ENCODE results near the gene SYT1.

The SYT1 gene

GRCh38 chr12:79373896-79374499 lies 509.4 kb downstream of the SYT1 start:
- Histone ChIP-seq H3K36me3 (peaks cover 0 to 19% (median 7%) of the 10 kb centered on the region in 11 experiments; a peak in 6 of 22 replicates), H3K9ac (no peak overlapping the region), H3K4me3 (no peak overlapping the region), H3K4me2 (no peak overlapping the region), H3K27ac (no peak overlapping the region), H4K20me1 (0 out of 22 replicates have a peak, but pooled peaks cover 0 to 2% (median 0%) of the 10 kb centered on the region in 11 experiments), H3K4me1 (peaks cover 7 to 12% (median 10%) of the 10 kb centered on the region in 10 experiments; a peak in 15 of 20 replicates), H3K9me3 (replicated peaks in 1 of 11) (no peaks in the 10 kb centered on the region), H3K27me3 (no peaks in the 10 kb centered on the region)
- no peak for TF ChIP-seq Cebpa-rat (IDR thresholded peaks at IDR 0.05)

- Histone ChIP-seq H3K9me3 (replicated peaks in 1 of 11) (no peaks in the 10 kb centered on the region), H3K27ac (no peak overlapping the region), H4K20me1 (no peaks in the 10 kb centered on the region), H3K4me1 (peaks cover 7 to 12% (median 10%) of the 10 kb centered on the region in 10 experiments; a peak in 15 of 20 replicates), H3K27me3 (no peaks in the 10 kb centered on the region), H3K9ac (no peak overlapping the region), H3K4me3 (no peak overlapping the region), H3K36me3 (peaks cover 0 to 19% (median 7%) of the 10 kb centered on the region in 11 experiments; a peak in 6 of 22 replicates), H3K4me2 (no peak overlapping the region)
- TF ChIP-seq Cebpa-rat (IDR thresholded peaks at IDR 0.05) = no peak
Measured at GRCh38 chr12:79374545-79374944, 510.0 kb downstream of the SYT1 start.

- H4K20me1 ChIP-seq = no peaks in the 10 kb centered on the region
- no peaks in the 10 kb centered on the region for H3K27me3 ChIP-seq
- H3K9me3 ChIP-seq (replicated peaks in 1 of 11) = no peaks in the 10 kb centered on the region
- H3K36me3 ChIP-seq = peaks cover 0 to 19% (median 7%) of the 10 kb centered on the region in 11 experiments; a peak in 6 of 22 replicates
- peaks cover 7 to 12% (median 10%) of the 10 kb centered on the region in 10 experiments; a peak in 15 of 20 replicates for H3K4me1 ChIP-seq
- H3K4me2 ChIP-seq = no peak overlapping the region
- no peak overlapping the region for H3K9ac ChIP-seq
- no peak overlapping the region for H3K4me3 ChIP-seq
- TF ChIP-seq Cebpa-rat (IDR thresholded peaks at IDR 0.05) = no peak
- H3K27ac ChIP-seq = no peak overlapping the region
Measured at GRCh38 chr12:79375050-79375449, 510.5 kb downstream of the SYT1 start.

- H3K27ac ChIP-seq = no peak overlapping the region
- H3K4me2 ChIP-seq = no peak overlapping the region
- TF ChIP-seq Cebpa-rat (IDR thresholded peaks at IDR 0.05) = no peak
Measured at GRCh38 chr12:79378496-79378895, 513.9 kb downstream of the SYT1 start.

GRCh38 chr12:79380402-79380801 lies 515.8 kb downstream of the SYT1 start:
- Histone ChIP-seq H3K27me3 (no peaks in the 10 kb centered on the region), H3K27ac (no peak overlapping the region)

More at GRCh38 chr12:79378496-79378895, 513.9 kb downstream of the SYT1 start:
- Histone ChIP-seq H3K4me1 (no peaks in the 10 kb centered on the region), H3K36me3 (peaks cover 0 to 25% (median 7%) of the 10 kb centered on the region in 11 experiments; a peak in 7 of 22 replicates), H4K20me1 (no peaks in the 10 kb centered on the region), H3K9me3 (replicated peaks in 1 of 11) (no peaks in the 10 kb centered on the region), H3K9ac (no peak overlapping the region), H3K27me3 (no peaks in the 10 kb centered on the region), H3K4me3 (no peak overlapping the region)

GRCh38 chr12:79381248-79382208 lies 517.0 kb downstream of the SYT1 start:
- Histone ChIP-seq H4K20me1 (no peaks in the 10 kb centered on the region), H3K4me1 (no peaks in the 10 kb centered on the region), H3K9ac (no peak overlapping the region), H3K9me3 (replicated peaks in 1 of 11) (no peaks in the 10 kb centered on the region), H3K36me3 (peaks cover 0 to 7% (median 0%) of the 10 kb centered on the region in 11 experiments; a peak in 2 of 22 replicates), H3K27me3 (no peaks in the 10 kb centered on the region), H3K27ac (no peak overlapping the region), H3K4me3 (no peak overlapping the region), H3K4me2 (no peak overlapping the region)
- no peak for TF ChIP-seq Cebpa-rat (IDR thresholded peaks at IDR 0.05)

More at GRCh38 chr12:79380402-79380801, 515.8 kb downstream of the SYT1 start:
- no peaks in the 10 kb centered on the region for H4K20me1 ChIP-seq
- H3K4me3 ChIP-seq = no peak overlapping the region
- H3K4me2 ChIP-seq = no peak overlapping the region
- H3K4me1 ChIP-seq = no peaks in the 10 kb centered on the region
- H3K9ac ChIP-seq = no peak overlapping the region
- no peaks in the 10 kb centered on the region for H3K9me3 ChIP-seq (replicated peaks in 1 of 11)
- H3K36me3 ChIP-seq = peaks cover 0 to 16% (median 3%) of the 10 kb centered on the region in 11 experiments; a peak in 7 of 22 replicates
- no peak for TF ChIP-seq Cebpa-rat (IDR thresholded peaks at IDR 0.05)

- Histone ChIP-seq H3K9me3 (replicated peaks in 1 of 11) (no peaks in the 10 kb centered on the region), H3K9ac (no peak overlapping the region), H3K27me3 (no peaks in the 10 kb centered on the region), H3K4me3 (no peak overlapping the region), H3K4me2 (no peak overlapping the region), H3K27ac (no peak overlapping the region), H4K20me1 (no peaks in the 10 kb centered on the region), H3K4me1 (no peaks in the 10 kb centered on the region), H3K36me3 (peaks cover 0 to 7% (median 0%) of the 10 kb centered on the region in 11 experiments; a peak in 3 of 22 replicates)
- no peak for TF ChIP-seq Cebpa-rat (IDR thresholded peaks at IDR 0.05)
Measured at GRCh38 chr12:79384551-79384950, 520.0 kb downstream of the SYT1 start.

- H3K4me1 ChIP-seq = no peaks in the 10 kb centered on the region
- TF ChIP-seq Cebpa-rat (IDR thresholded peaks at IDR 0.05) = no peak
- no peak overlapping the region for H3K27ac ChIP-seq
- H3K9me3 ChIP-seq (replicated peaks in 1 of 11) = peaks cover 0 to 8% (median 0%) of the 10 kb centered on the region in 11 experiments; a peak in 1 of 22 replicates
- H3K4me3 ChIP-seq = no peak overlapping the region
- peaks cover 0 to 15% (median 0%) of the 10 kb centered on the region in 11 experiments; a peak in 6 of 22 replicates for H3K36me3 ChIP-seq
- H3K9ac ChIP-seq = no peak overlapping the region
- H3K27me3 ChIP-seq = no peaks in the 10 kb centered on the region
- no peak overlapping the region for H3K4me2 ChIP-seq
- H4K20me1 ChIP-seq = no peaks in the 10 kb centered on the region
Measured at GRCh38 chr12:79388011-79388410, 523.4 kb downstream of the SYT1 start.

- no peak overlapping the region for H3K9ac ChIP-seq
- no peak overlapping the region for H3K27ac ChIP-seq
- H3K9me3 ChIP-seq (replicated peaks in 1 of 11) = peaks cover 0 to 8% (median 0%) of the 10 kb centered on the region in 11 experiments; a peak in 1 of 22 replicates
- H4K20me1 ChIP-seq = no peaks in the 10 kb centered on the region
- no peaks in the 10 kb centered on the region for H3K27me3 ChIP-seq
- no peak overlapping the region for H3K4me3 ChIP-seq
- H3K4me2 ChIP-seq = no peak overlapping the region
- no peak for TF ChIP-seq Cebpa-rat (IDR thresholded peaks at IDR 0.05)
- H3K4me1 ChIP-seq = no peaks in the 10 kb centered on the region; a peak in 2 of 20 replicates
- H3K36me3 ChIP-seq = peaks cover 0 to 15% (median 5%) of the 10 kb centered on the region in 11 experiments; a peak in 4 of 22 replicates
Measured at GRCh38 chr12:79393842-79394241, 529.3 kb downstream of the SYT1 start.
